Liver (tissue), 9 donors: ENCODE results near the gene THAP8. TPM values are rescaled to one million over a fixed set of nuclear protein-coding genes. Genes with fewer than 3 reads are reported as not detected.

ENCODE experiments used
- DNase-seq: peaks from one replicate; pipeline ENCODE4 v3.0.0-alpha.2; 2017; ENCODE audit warnings: low spot score
- H3K27ac ChIP-seq, 2 donors: one replicate each; pipeline ENCODE4 v1.7.0; 2013; ENCODE audit warnings: inconsistent platforms in 2 of 2, low read length in 2 of 2, control low read depth in 1 of 2, low read depth in 1 of 2, mild to moderate bottlenecking in 1 of 2
- H3K27me3 ChIP-seq, 4 donors: one replicate each; pipeline versions ENCODE4 v1.6.1 to v1.7.0; 2013; ENCODE audit warnings: low read length in 3 of 4, inconsistent platforms in 1 of 4, mild to moderate bottlenecking in 1 of 4, moderate library complexity in 1 of 4; ENCODE audit not compliant: control insufficient read depth in 4 of 4, insufficient read depth in 4 of 4
- H3K36me3 ChIP-seq, 4 donors: one replicate each; pipeline versions ENCODE4 v1.6.1 to v1.7.0; 2013; ENCODE audit warnings: low read length in 3 of 4, mild to moderate bottlenecking in 3 of 4, low read depth in 1 of 4, moderate library complexity in 1 of 4; ENCODE audit not compliant: control insufficient read depth in 4 of 4, insufficient read depth in 3 of 4
- H3K4me1 ChIP-seq, 4 donors: one replicate each; pipeline versions ENCODE4 v1.6.1 to v1.7.0; 2013; ENCODE audit warnings: low read length in 3 of 4, mild to moderate bottlenecking in 3 of 4, moderate library complexity in 1 of 4; ENCODE audit not compliant: control insufficient read depth in 4 of 4, insufficient read depth in 4 of 4
- H3K4me3 ChIP-seq, 3 donors: one replicate each; pipeline versions ENCODE4 v1.6.1 to v1.7.0; 2013; ENCODE audit warnings: low read length in 3 of 3, control low read depth in 1 of 3, low read depth in 1 of 3, mild to moderate bottlenecking in 1 of 3
- H3K9ac ChIP-seq, 2 donors: one replicate each; pipeline ENCODE4 v1.7.0; 2013; ENCODE audit warnings: low read length in 2 of 2, mild to moderate bottlenecking in 2 of 2, moderate library complexity in 2 of 2, control low read depth in 1 of 2, low read depth in 1 of 2
- H3K9me3 ChIP-seq, 4 donors: one replicate each; pipeline versions ENCODE4 v1.6.1 to v1.7.0; 2013; ENCODE audit warnings: low read length in 3 of 4; ENCODE audit not compliant: control insufficient read depth in 4 of 4
- ATF3 ChIP-seq: IDR thresholded peaks from 2 replicates; pipeline ENCODE4 v1.6.1; 2016; ENCODE audit warnings: antibody characterized with exemption
- CTCF ChIP-seq: fragments of 150-350 bp; IDR thresholded peaks from 2 replicates; pipeline ENCODE4 v1.5.1; 2017; ENCODE audit warnings: improper control_type of control experiment, low read depth, low read length; ENCODE audit not compliant: missing input control
- EGR1 ChIP-seq, 2 donors: IDR thresholded peaks; 2 replicates each; pipeline ENCODE4 v1.6.1; 2016 to 2018; ENCODE audit warnings: antibody characterized with exemption in 2 of 2, low read depth in 2 of 2
- FOXA1 ChIP-seq: IDR thresholded peaks from 2 replicates; pipeline ENCODE4 v1.6.1; 2016; ENCODE audit warnings: antibody characterized with exemption
- FOXA2 ChIP-seq: IDR thresholded peaks from 2 replicates; pipeline ENCODE4 v1.6.1; 2016; ENCODE audit warnings: antibody characterized with exemption
- HNF4A ChIP-seq, 2 donors: conservative IDR thresholded peaks; 2 replicates each; pipeline ENCODE4 v1.6.1; 2016; ENCODE audit warnings: antibody characterized with exemption in 2 of 2, mild to moderate bottlenecking in 2 of 2
- HNF4G ChIP-seq: IDR thresholded peaks from 2 replicates; pipeline ENCODE4 v1.6.1; 2016; ENCODE audit warnings: antibody characterized with exemption
- JUND ChIP-seq, 2 donors: IDR thresholded peaks; 2 replicates each; pipeline ENCODE4 v1.6.1; 2016; ENCODE audit warnings: antibody characterized with exemption in 2 of 2
- MAX ChIP-seq: IDR thresholded peaks from 2 replicates; pipeline ENCODE4 v1.6.1; 2016; ENCODE audit warnings: antibody characterized with exemption
- NR2F2 ChIP-seq: IDR thresholded peaks from 2 replicates; pipeline ENCODE4 v1.6.1; 2016; ENCODE audit warnings: antibody characterized with exemption
- RAD21 ChIP-seq, 2 donors: IDR thresholded peaks; 2 replicates each; pipeline ENCODE4 v1.6.1; 2016; ENCODE audit warnings: antibody characterized with exemption in 2 of 2, mild to moderate bottlenecking in 2 of 2
- RXRA ChIP-seq, 2 donors: IDR thresholded peaks; 2 replicates each; pipeline ENCODE4 v1.6.1; 2017 to 2018; ENCODE audit warnings: antibody characterized with exemption in 2 of 2, mild to moderate bottlenecking in 1 of 2
- SP1 ChIP-seq: IDR thresholded peaks from 2 replicates; pipeline ENCODE4 v1.6.1; 2018; ENCODE audit warnings: antibody characterized with exemption, mild to moderate bottlenecking
- TAF1 ChIP-seq: conservative IDR thresholded peaks from 2 replicates; pipeline ENCODE4 v1.6.1; 2016; ENCODE audit warnings: antibody characterized with exemption, mild to moderate bottlenecking
- YY1 ChIP-seq: IDR thresholded peaks from 2 replicates; pipeline ENCODE4 v1.6.1; 2016; ENCODE audit warnings: antibody characterized with exemption, mild to moderate bottlenecking
- ZBTB33 ChIP-seq: IDR thresholded peaks from 2 replicates; pipeline ENCODE4 v1.6.1; 2016; ENCODE audit warnings: antibody characterized with exemption
- WGBS: extraction: QIAGEN DNeasy Blood & Tissue Kit; methylation state at CpG from one replicate; pipeline ENCODE4 v1.1.7; 2013; 5-methylcytosine and 5-hydroxymethylcytosine counted together
- polyA plus RNA-seq, 2 donors: library from polyadenylated mRNA; stranded (reverse) in 1 of 2; unstranded in 1 of 2; fragments of 200-250 nt in 1 of 2; fragments of >200 nt in 1 of 2; fragmentation: Nextera tagmentation in 1 of 2; extraction: Ambion mirVana in 1 of 2; gene quantifications; one replicate each; pipeline versions ENCODE4 v1.2.1 to v1.2.3, GENCODE V29; 2013 to 2015
- total RNA-seq, 2 donors: library from RNA; depleted of rRNA; stranded (reverse); fragments of >200 nt; gene quantifications; one replicate each; pipeline ENCODE4 v1.2.3, GENCODE V29; 2014
- donor health status: healthy.
- donor health status: healthy.
- donor health status: healthy.
- donor health status: healthy.
- donor health status: healthy.

The THAP8 gene
- total and polyA plus RNA-seq, 4 donors, result 1.8 to 4.4 (median 3.3) TPM

- TF ChIP-seq MAX (peak; percentile 76), RXRA (IDR thresholded peaks at IDR 0.05) (peak in 1 of 2 donors; percentile 56), YY1 (peak; percentile 72), FOXA2 (no peak), EGR1 (IDR thresholded peaks at IDR 0.05; ENCODE audit: low read depth in 2 of 2) (peak in 1 of 2 donors; percentile 67), FOXA1 (no peak), SP1 (peak; percentile 82), TAF1 (peak; percentile 42), JUND (IDR thresholded peaks at IDR 0.05) (no peak), CTCF (no peak), HNF4A (conservative IDR thresholded peaks at IDR 0.05) (peak; percentile 58 to 62), HNF4G (no peak)
Observed at GRCh38 chr19:35995048-35995993, 58.8 kb downstream of the THAP8 start, which contains the start of gene SDHAF1 (continued).

GRCh38 chr19:35993923-35994598 lies 60.0 kb downstream of the THAP8 start:
- Histone ChIP-seq H3K36me3 (peaks cover 0 to 5% (median 2%) of the 10 kb centered on the region in 4 donors), H3K4me1 (peaks cover 12 to 23% (median 18%) of the 10 kb centered on the region in 4 donors), H3K9ac (no peak overlapping the region), H3K27ac (no peak overlapping the region), H3K4me3 (peak overlapping the region in 1 of 3 donors; percentile 83), H3K27me3 (no peaks in the 10 kb centered on the region), H3K9me3 (no peaks in the 10 kb centered on the region)
- DNase-seq, result peak; percentile 40
- no peak for TF ChIP-seq EGR1 (IDR thresholded peaks at IDR 0.05; ENCODE audit: low read depth in 2 of 2)
- TF ChIP-seq HNF4A (conservative IDR thresholded peaks at IDR 0.05), result peak; percentile 64 to 69
- TF ChIP-seq SP1, result no peak
- TF ChIP-seq RXRA (IDR thresholded peaks at IDR 0.05), result no peak
- TF ChIP-seq FOXA1, result no peak
- 45% methylated on average over 49 of the region's 49 CpGs for WGBS

GRCh38 chr19:35992907-35993765 lies 60.9 kb downstream of the THAP8 start:
- peaks cover 0 to 5% (median 2%) of the 10 kb centered on the region in 4 donors for H3K36me3 ChIP-seq
- 94% methylated on average over 8 of the region's 8 CpGs for WGBS
- H3K4me3 ChIP-seq, result no peak overlapping the region

More at GRCh38 chr19:35992907-35993765, 60.9 kb downstream of the THAP8 start:
- no peaks in the 10 kb centered on the region for H3K9me3 ChIP-seq
- TF ChIP-seq FOXA1, result no peak
- TF ChIP-seq ATF3, result no peak
- TF ChIP-seq ZBTB33, result no peak
- no peak for TF ChIP-seq RXRA (IDR thresholded peaks at IDR 0.05)
- TF ChIP-seq NR2F2, result no peak
- TF ChIP-seq HNF4G, result no peak
- no peak for TF ChIP-seq RAD21 (IDR thresholded peaks at IDR 0.05)
- no peak for TF ChIP-seq TAF1
- TF ChIP-seq YY1, result no peak
- no peak for TF ChIP-seq HNF4A (conservative IDR thresholded peaks at IDR 0.05)
- TF ChIP-seq FOXA2, result no peak
- H3K4me1 ChIP-seq, result peaks cover 7 to 19% (median 14%) of the 10 kb centered on the region in 4 donors
- H3K27me3 ChIP-seq, result no peaks in the 10 kb centered on the region
- H3K27ac ChIP-seq, result no peak overlapping the region
- DNase-seq, result no peak
- no peak overlapping the region for H3K9ac ChIP-seq
